ENCODE measurements around the gene CFAP161. TPM values are rescaled to one million over a fixed set of nuclear protein-coding genes. Genes with fewer than 3 reads are reported as not detected.

CFAP161 gene
- total and polyA plus RNA-seq, 2 experiments from 2014 or later, result 0.13 TPM; not detected in 1

DNA sequence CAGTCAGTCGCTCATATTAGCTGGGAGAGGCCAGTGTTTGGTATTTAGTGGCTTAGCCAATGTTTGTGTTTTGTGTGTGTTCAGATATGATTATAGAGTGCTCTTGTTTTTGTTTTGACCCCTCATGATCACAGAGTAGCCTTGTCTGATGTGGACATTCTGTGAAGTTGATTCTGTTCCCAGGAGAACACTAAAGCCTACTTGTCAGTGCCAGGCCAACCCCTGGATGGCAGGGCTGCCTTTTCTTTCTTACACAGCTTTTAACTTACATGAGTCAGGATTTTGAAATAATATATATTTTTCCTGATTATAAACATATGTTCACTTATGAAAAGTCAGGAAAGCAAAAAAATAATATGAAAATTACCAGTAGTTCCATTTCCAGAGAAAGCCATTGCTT, 11.9 kb downstream of the CFAP161 start (continued):
- TF ChIP-seq EZH2 (IDR thresholded peaks at IDR 0.05; ENCODE audit: low read depth, unreplicated experiment) (no peak), STAT1 (IDR thresholded peaks at IDR 0.05; ENCODE audit: unreplicated experiment) (no peak), POLR2AphosphoS5 (IDR thresholded peaks at IDR 0.05; ENCODE audit: low read depth) (no peak)

DNA sequence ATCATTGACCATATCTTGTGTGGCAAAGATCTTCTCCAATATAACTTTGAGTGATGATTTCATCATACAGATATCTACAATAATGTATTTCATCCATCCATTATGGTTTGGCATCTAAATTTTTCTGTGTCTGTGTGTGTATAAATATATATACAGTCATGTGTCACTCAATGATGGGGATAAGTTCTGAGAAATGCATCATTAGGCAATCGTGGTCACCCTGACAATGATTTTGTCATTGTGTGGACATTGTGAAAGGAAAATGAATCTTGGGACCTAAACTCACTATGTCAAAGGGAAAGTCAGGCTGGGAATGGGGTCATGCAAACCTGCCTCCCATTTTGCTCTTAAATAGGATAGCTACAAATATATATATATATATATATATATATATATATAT, 12.4 kb downstream of the CFAP161 start:
- H3K9me3 Mint-ChIP-seq, result no peaks in the 10 kb centered on the region
- TF ChIP-seq JUNB (IDR thresholded peaks at IDR 0.05; ENCODE audit: unreplicated experiment) (no peak), CREB1 (CRISPR knock-in tag; IDR thresholded peaks at IDR 0.05; ENCODE audit: low read depth) (no peak), POLR2AphosphoS5 (IDR thresholded peaks at IDR 0.05; ENCODE audit: low read depth) (no peak), ZNF331 (CRISPR knock-in tag; IDR thresholded peaks at IDR 0.05; ENCODE audit: low read depth) (no peak), STAT1 (IDR thresholded peaks at IDR 0.05; ENCODE audit: unreplicated experiment) (no peak), EZH2phosphoT487 (IDR thresholded peaks at IDR 0.05; ENCODE audit: unreplicated experiment) (no peak), EZH2 (IDR thresholded peaks at IDR 0.05; ENCODE audit: low read depth, unreplicated experiment) (no peak), NANOG (IDR thresholded peaks at IDR 0.05; ENCODE audit: borderline replicate concordance) (no peak), ZNF114 (CRISPR knock-in tag; IDR thresholded peaks at IDR 0.05) (no peak)
- TF ChIP-seq, protein P1, sequence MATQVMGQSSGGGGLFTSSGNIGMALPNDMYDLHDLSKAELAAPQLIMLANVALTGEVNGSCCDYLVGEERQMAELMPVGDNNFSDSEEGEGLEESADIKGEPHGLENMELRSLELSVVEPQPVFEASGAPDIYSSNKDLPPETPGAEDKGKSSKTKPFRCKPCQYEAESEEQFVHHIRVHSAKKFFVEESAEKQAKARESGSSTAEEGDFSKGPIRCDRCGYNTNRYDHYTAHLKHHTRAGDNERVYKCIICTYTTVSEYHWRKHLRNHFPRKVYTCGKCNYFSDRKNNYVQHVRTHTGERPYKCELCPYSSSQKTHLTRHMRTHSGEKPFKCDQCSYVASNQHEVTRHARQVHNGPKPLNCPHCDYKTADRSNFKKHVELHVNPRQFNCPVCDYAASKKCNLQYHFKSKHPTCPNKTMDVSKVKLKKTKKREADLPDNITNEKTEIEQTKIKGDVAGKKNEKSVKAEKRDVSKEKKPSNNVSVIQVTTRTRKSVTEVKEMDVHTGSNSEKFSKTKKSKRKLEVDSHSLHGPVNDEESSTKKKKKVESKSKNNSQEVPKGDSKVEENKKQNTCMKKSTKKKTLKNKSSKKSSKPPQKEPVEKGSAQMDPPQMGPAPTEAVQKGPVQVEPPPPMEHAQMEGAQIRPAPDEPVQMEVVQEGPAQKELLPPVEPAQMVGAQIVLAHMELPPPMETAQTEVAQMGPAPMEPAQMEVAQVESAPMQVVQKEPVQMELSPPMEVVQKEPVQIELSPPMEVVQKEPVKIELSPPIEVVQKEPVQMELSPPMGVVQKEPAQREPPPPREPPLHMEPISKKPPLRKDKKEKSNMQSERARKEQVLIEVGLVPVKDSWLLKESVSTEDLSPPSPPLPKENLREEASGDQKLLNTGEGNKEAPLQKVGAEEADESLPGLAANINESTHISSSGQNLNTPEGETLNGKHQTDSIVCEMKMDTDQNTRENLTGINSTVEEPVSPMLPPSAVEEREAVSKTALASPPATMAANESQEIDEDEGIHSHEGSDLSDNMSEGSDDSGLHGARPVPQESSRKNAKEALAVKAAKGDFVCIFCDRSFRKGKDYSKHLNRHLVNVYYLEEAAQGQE (IDR thresholded peaks at IDR 0.05; ENCODE audit: unreplicated experiment), result no peak
- TF ChIP-seq, protein P2, sequence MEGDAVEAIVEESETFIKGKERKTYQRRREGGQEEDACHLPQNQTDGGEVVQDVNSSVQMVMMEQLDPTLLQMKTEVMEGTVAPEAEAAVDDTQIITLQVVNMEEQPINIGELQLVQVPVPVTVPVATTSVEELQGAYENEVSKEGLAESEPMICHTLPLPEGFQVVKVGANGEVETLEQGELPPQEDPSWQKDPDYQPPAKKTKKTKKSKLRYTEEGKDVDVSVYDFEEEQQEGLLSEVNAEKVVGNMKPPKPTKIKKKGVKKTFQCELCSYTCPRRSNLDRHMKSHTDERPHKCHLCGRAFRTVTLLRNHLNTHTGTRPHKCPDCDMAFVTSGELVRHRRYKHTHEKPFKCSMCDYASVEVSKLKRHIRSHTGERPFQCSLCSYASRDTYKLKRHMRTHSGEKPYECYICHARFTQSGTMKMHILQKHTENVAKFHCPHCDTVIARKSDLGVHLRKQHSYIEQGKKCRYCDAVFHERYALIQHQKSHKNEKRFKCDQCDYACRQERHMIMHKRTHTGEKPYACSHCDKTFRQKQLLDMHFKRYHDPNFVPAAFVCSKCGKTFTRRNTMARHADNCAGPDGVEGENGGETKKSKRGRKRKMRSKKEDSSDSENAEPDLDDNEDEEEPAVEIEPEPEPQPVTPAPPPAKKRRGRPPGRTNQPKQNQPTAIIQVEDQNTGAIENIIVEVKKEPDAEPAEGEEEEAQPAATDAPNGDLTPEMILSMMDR (conservative IDR thresholded peaks at IDR 0.05; ENCODE audit: low read depth in 2 of 2), result no peak
- TF ChIP-seq, protein P3, sequence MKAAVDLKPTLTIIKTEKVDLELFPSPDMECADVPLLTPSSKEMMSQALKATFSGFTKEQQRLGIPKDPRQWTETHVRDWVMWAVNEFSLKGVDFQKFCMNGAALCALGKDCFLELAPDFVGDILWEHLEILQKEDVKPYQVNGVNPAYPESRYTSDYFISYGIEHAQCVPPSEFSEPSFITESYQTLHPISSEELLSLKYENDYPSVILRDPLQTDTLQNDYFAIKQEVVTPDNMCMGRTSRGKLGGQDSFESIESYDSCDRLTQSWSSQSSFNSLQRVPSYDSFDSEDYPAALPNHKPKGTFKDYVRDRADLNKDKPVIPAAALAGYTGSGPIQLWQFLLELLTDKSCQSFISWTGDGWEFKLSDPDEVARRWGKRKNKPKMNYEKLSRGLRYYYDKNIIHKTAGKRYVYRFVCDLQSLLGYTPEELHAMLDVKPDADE (IDR thresholded peaks at IDR 0.05), result no peak
- TF ChIP-seq, protein P4, sequence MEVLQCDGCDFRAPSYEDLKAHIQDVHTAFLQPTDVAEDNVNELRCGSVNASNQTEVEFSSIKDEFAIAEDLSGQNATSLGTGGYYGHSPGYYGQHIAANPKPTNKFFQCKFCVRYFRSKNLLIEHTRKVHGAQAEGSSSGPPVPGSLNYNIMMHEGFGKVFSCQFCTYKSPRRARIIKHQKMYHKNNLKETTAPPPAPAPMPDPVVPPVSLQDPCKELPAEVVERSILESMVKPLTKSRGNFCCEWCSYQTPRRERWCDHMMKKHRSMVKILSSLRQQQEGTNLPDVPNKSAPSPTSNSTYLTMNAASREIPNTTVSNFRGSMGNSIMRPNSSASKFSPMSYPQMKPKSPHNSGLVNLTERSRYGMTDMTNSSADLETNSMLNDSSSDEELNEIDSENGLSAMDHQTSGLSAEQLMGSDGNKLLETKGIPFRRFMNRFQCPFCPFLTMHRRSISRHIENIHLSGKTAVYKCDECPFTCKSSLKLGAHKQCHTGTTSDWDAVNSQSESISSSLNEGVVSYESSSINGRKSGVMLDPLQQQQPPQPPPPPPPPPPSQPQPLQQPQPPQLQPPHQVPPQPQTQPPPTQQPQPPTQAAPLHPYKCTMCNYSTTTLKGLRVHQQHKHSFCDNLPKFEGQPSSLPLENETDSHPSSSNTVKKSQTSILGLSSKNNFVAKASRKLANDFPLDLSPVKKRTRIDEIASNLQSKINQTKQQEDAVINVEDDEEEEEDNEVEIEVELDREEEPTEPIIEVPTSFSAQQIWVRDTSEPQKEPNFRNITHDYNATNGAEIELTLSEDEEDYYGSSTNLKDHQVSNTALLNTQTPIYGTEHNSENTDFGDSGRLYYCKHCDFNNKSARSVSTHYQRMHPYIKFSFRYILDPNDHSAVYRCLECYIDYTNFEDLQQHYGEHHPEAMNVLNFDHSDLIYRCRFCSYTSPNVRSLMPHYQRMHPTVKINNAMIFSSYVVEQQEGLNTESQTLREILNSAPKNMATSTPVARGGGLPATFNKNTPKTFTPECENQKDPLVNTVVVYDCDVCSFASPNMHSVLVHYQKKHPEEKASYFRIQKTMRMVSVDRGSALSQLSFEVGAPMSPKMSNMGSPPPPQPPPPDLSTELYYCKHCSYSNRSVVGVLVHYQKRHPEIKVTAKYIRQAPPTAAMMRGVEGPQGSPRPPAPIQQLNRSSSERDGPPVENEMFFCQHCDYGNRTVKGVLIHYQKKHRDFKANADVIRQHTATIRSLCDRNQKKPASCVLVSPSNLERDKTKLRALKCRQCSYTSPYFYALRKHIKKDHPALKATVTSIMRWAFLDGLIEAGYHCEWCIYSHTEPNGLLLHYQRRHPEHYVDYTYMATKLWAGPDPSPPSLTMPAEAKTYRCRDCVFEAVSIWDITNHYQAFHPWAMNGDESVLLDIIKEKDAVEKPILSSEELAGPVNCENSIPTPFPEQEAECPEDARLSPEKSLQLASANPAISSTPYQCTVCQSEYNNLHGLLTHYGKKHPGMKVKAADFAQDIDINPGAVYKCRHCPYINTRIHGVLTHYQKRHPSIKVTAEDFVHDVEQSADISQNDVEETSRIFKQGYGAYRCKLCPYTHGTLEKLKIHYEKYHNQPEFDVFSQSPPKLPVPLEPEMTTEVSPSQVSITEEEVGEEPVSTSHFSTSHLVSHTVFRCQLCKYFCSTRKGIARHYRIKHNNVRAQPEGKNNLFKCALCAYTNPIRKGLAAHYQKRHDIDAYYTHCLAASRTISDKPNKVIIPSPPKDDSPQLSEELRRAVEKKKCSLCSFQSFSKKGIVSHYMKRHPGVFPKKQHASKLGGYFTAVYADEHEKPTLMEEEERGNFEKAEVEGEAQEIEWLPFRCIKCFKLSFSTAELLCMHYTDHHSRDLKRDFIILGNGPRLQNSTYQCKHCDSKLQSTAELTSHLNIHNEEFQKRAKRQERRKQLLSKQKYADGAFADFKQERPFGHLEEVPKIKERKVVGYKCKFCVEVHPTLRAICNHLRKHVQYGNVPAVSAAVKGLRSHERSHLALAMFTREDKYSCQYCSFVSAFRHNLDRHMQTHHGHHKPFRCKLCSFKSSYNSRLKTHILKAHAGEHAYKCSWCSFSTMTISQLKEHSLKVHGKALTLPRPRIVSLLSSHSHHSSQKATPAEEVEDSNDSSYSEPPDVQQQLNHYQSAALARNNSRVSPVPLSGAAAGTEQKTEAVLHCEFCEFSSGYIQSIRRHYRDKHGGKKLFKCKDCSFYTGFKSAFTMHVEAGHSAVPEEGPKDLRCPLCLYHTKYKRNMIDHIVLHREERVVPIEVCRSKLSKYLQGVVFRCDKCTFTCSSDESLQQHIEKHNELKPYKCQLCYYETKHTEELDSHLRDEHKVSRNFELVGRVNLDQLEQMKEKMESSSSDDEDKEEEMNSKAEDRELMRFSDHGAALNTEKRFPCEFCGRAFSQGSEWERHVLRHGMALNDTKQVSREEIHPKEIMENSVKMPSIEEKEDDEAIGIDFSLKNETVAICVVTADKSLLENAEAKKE (CRISPR knock-in tag; IDR thresholded peaks at IDR 0.05), result no peak
- peaks cover 3% of the 10 kb centered on the region for H3K27me3 Mint-ChIP-seq (ENCODE audit: insufficient read depth, low read depth, poor library complexity)
- no peak overlapping the region for H3K4me3 ChIP-seq
- no peaks in the 10 kb centered on the region for H3K79me2 ChIP-seq (replicated peaks; ENCODE audit: insufficient read depth)
- no peak overlapping the region for H3K27ac Mint-ChIP-seq
- H3K27me3 ChIP-seq (ENCODE audit: insufficient read depth), result no peaks in the 10 kb centered on the region
- H3K4me2 ChIP-seq, result no peak overlapping the region
- no peaks in the 10 kb centered on the region for H3K9me2 ChIP-seq (ENCODE audit: insufficient read depth)
- no peak for DNase-seq (ENCODE audit: low spot score)
- no peaks in the 10 kb centered on the region for H3K36me3 ChIP-seq (ENCODE audit: insufficient read depth)
- H4K20me1 ChIP-seq (replicated peaks; ENCODE audit: insufficient read depth), result no peaks in the 10 kb centered on the region
- no peak overlapping the region for H3K4me3 Mint-ChIP-seq
- no peaks in the 10 kb centered on the region for H3K4me1 Mint-ChIP-seq
- no peaks in the 10 kb centered on the region for H3K4me1 ChIP-seq (ENCODE audit: insufficient read depth)
- H3K36me3 Mint-ChIP-seq (ENCODE audit: low read depth), result no peaks in the 10 kb centered on the region
- H3K27ac ChIP-seq (ENCODE audit: low read depth), result no peak overlapping the region
- ATAC-seq, result no peak
- H2AFZ ChIP-seq, result no peak overlapping the region
- H3F3A ChIP-seq (replicated peaks; ENCODE audit: low read depth), result no peaks in the 10 kb centered on the region

Measured in GM23338 (cell line).